CD4-positive, alpha-beta T cell treated with Interleukin-15 for 4 hours (primary cell): ENCODE results near the gene ERRFI1.
"Not testable (repeated sequence)": the region's sequence is repeated elsewhere in the genome, so short reads cannot be mapped to it uniquely, and the experiment has no call there.

ENCODE experiments used
- DNase-seq: peaks from one replicate; pipeline ENCODE4 v3.0.0-alpha.2; 2020; ENCODE audit warnings: low spot score

The ERRFI1 gene

DNA sequence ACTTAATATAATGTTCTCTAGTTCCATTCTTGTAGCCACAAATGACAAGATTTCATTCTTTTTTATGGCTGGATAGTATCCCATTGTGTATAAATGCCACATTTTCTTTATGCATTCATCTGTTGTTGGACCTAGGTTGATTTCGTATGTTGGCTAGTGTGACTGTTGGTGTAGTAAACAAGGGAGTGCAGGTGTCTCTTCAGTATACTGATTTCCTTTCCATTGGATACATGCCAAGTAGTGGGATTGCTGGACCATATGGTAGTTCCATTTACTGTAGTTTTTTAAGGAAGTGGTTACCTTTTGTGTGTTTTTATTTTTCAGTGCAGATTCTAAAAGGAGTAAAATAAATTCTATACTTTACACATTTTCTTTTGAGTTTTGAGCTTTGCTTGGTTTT is 58.9 kb downstream of the ERRFI1 start:
- no peak for DNase-seq

DNA sequence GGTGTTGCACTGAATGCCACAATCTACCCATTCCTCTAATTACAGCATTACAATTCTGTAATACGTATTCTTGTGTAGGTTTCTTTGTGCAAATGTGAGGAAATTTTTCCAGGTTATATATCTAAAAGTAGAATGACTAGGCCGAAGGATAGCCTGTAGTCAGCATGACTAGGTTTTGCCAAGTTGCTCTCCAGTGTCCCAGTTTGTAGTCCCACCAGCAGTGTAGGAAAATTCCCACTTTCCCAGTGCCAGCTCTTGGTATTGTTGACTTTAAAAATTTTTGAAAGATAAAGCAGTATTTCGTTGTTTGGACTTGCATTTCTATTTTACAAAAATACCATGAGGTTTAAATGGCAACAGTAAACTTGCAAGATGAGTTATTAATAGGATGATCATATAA is 61.6 kb downstream of the ERRFI1 start:
- DNase-seq = no peak

DNA sequence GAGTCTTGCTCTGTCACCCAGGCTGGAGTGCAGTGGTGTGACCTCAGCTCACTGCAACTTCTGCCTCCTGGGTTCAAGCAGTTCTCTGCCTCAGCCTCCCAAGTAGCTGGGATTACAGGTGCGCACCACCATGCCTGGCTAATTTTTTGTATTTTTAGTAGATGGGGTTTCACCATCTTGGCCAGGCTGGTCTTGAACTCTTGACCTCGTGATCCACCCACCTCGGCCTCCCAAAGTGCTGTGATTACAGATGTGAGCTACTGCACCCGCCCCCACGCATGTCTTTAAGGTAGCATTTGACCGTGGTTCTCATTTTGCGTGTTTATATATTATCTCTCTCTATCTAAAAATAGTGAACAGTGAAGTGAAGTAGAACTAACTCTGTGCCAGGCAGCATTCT is 62.3 kb downstream of the ERRFI1 start:
- not testable (repeated sequence) for DNase-seq

DNA sequence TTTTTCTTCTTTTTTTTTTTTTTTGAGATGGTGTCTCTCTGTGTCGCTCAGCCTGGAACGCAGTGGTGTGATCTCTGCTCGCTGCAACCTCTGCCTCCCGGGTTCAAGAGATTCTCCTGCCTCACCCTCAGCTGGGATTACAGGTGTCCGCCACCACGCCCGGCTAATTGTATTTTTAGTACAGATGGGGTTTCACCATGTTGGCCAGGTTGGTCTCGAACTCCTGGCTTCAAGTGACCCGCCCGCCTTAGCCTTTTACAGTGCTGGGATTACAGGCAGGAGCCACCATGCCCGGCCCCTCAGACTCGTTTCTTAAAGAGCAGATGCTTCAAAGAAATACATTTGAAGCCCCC is 62.8 kb downstream of the ERRFI1 start:
- DNase-seq = not testable (repeated sequence)

DNA sequence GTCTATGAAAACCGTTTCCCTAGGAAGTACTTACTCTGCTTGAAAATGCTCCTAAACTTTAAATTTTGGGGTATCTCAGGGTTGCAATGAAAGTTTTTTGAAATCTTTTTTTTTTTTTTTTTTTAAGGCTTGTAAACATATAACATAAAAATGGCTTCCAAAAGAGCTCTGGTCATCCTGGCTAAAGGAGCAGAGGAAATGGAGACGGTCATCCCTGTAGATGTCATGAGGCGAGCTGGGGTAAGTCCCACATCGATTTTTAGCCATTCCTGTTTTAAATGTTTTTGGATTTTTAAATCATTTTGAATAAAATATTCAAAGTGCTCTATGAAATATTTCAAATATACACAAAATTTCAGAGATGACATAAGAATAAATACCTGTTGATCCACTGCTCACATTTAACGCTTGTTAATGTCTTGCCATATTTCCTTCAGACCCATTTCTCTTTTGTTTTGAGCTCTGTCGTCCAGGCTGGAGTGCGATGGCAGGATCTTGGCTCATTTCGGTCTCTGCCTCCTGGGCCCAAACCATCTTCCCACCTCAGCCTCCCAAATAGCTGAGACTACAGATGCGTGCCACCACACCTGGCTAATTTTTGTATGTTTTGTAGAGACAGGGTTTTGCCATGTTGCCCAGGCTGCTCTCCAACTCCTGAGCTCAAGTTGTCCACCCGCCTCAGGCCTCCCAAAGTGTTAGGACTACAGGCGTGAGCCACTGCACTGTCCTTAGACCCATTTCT is 63.3 kb downstream of the ERRFI1 start:
- DNase-seq = no peak

DNA sequence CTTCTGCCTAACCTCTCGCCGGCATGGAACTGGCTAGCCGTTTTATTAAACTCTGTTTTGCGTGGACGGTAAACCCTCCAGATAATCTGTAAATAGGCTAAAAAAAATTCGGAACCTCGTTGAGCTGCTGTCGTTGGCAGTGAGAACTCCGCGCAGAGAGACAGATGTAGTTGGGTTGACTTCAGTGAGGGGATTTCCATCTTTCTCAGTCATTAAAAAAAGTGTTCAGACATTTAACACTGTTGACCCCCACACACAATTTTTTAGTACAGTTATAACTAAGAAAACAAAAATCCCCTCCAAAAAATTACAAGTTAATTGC is 64.1 kb downstream of the ERRFI1 start:
- peak; percentile 49 for DNase-seq
